Measurements from ENCODE around the gene ATP1B4. TPM values are rescaled to one million over a fixed set of nuclear protein-coding genes. Genes with fewer than 3 reads are reported as not detected.
"Not testable (repeated sequence)": the region's sequence is repeated elsewhere in the genome, so short reads cannot be mapped to it uniquely, and the experiment has no call there.

Gene ATP1B4
- total RNA-seq, 4 donors from 2014 or later: 0.11 TPM; not detected in 3

- Histone ChIP-seq H3K27me3 (no peaks in the 10 kb centered on the region), H3K4me3 (replicated peaks in 1 of 3) (no peak overlapping the region), H3K27ac (no peak overlapping the region), H3K4me1 (no peaks in the 10 kb centered on the region), H3K36me3 (no peaks in the 10 kb centered on the region), H3K9me3 (no peaks in the 10 kb centered on the region)
- intact Hi-C loops (cut with DNase I): no loop called here
- TF ChIP-seq, protein P1, sequence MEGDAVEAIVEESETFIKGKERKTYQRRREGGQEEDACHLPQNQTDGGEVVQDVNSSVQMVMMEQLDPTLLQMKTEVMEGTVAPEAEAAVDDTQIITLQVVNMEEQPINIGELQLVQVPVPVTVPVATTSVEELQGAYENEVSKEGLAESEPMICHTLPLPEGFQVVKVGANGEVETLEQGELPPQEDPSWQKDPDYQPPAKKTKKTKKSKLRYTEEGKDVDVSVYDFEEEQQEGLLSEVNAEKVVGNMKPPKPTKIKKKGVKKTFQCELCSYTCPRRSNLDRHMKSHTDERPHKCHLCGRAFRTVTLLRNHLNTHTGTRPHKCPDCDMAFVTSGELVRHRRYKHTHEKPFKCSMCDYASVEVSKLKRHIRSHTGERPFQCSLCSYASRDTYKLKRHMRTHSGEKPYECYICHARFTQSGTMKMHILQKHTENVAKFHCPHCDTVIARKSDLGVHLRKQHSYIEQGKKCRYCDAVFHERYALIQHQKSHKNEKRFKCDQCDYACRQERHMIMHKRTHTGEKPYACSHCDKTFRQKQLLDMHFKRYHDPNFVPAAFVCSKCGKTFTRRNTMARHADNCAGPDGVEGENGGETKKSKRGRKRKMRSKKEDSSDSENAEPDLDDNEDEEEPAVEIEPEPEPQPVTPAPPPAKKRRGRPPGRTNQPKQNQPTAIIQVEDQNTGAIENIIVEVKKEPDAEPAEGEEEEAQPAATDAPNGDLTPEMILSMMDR (IDR thresholded peaks at IDR 0.05): no peak
- no peak for TF ChIP-seq POLR2A (IDR thresholded peaks at IDR 0.05)
- DNase-seq: no peak
These were observed 25.0 kb upstream of the ATP1B4 start for GRCh38 chrX:120336899-120337298.

DNA sequence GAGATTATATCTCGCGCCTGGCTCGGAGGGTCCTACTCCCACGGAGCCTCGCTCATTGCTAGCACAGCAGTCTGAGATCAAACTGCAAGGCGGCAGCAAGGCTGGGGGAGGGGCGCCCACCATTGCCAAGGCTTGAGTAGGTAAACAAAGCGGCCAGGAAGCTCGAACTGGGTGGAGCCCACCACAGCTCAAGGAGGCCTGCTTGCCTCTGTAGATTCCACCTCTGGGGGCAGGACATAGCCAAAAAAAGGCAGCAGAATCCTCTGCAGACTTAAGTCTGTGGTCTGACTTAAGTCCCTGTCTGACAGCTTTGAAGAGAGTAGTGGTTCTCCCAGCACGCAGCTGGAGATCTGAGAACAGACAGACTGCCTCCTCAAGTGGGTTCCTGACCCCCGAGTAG lies 17.3 kb upstream of the ATP1B4 start:
- 86 to 88% methylated on average over 6 to 9 of the region's 11 CpGs for WGBS, 2 donors
- H3K27ac ChIP-seq; H3K9me3 ChIP-seq; H3K36me3 ChIP-seq; intact Hi-C loops (cut with DNase I); H3K27me3 ChIP-seq; H3K4me3 ChIP-seq (replicated peaks in 1 of 3); DNase-seq; H3K4me1 ChIP-seq: not testable (repeated sequence)

GRCh38 chrX:120350450-120351138 lies 11.3 kb upstream of the ATP1B4 start:
- H3K4me3 ChIP-seq (replicated peaks in 1 of 3): no peak overlapping the region
- no peaks in the 10 kb centered on the region for H3K4me1 ChIP-seq
- WGBS, 2 donors: 68% methylated on average over 4 of the region's 4 CpGs
- no peaks in the 10 kb centered on the region for H3K9me3 ChIP-seq
- no peaks in the 10 kb centered on the region for H3K36me3 ChIP-seq
- no peaks in the 10 kb centered on the region for H3K27me3 ChIP-seq
- TF ChIP-seq, protein P1 (IDR thresholded peaks at IDR 0.05): no peak
- DNase-seq: no peak
- H3K27ac ChIP-seq: no peak overlapping the region
- intact Hi-C loops (cut with DNase I): no loop called here

GRCh38 chrX:120356084-120356483 lies 5.8 kb upstream of the ATP1B4 start:
- H3K27me3 ChIP-seq: no peaks in the 10 kb centered on the region
- H3K4me1 ChIP-seq: no peaks in the 10 kb centered on the region
- H3K36me3 ChIP-seq: no peaks in the 10 kb centered on the region
- WGBS, 2 donors: 78 to 86% methylated on average over 3 of the region's 3 CpGs
- intact Hi-C loops (cut with DNase I): no loop called here
- DNase-seq: no peak
- TF ChIP-seq, protein P1 (IDR thresholded peaks at IDR 0.05): no peak
- no peak for TF ChIP-seq POLR2A (IDR thresholded peaks at IDR 0.05)
- no peak overlapping the region for H3K27ac ChIP-seq
- H3K9me3 ChIP-seq: no peaks in the 10 kb centered on the region
- H3K4me3 ChIP-seq (replicated peaks in 1 of 3): no peak overlapping the region

GRCh38 chrX:120357186-120357585 lies 4.7 kb upstream of the ATP1B4 start:
- Histone ChIP-seq H3K27me3 (no peaks in the 10 kb centered on the region), H3K36me3 (no peaks in the 10 kb centered on the region), H3K4me3 (replicated peaks in 1 of 3) (no peak overlapping the region), H3K4me1 (no peaks in the 10 kb centered on the region), H3K27ac (no peak overlapping the region), H3K9me3 (no peaks in the 10 kb centered on the region)
- no peak for DNase-seq
- TF ChIP-seq, protein P1 (IDR thresholded peaks at IDR 0.05): no peak
- TF ChIP-seq POLR2A (IDR thresholded peaks at IDR 0.05): no peak
- 50 to 53% methylated on average over 2 of the region's 2 CpGs for WGBS, 2 donors
- intact Hi-C loops (cut with DNase I): no loop called here
